Measurements from ENCODE around the gene UBAC2.

GRCh38 chr13:99353836-99354235, 153.2 kb downstream of the UBAC2 start:
- no peak for TF ChIP-seq CTCF (IDR thresholded peaks at IDR 0.05)
- TF ChIP-seq POLR2A (IDR thresholded peaks at IDR 0.05) = no peak

Measured in uterus (tissue), 2 donors.